Measurements from ENCODE around the gene ZBTB9. TPM values are rescaled to one million over a fixed set of nuclear protein-coding genes. Genes with fewer than 3 reads are reported as not detected.

The ZBTB9 gene
- polyA plus RNA-seq, 10 donors, result 5.4 to 9.2 (median 7.4) TPM

- no peak for DNase-seq
These were observed 22.4 kb upstream of the ZBTB9 start for GRCh38 chr6:33431880-33432541.

GRCh38 chr6:33432546-33432945 lies 21.8 kb upstream of the ZBTB9 start:
- DNase-seq, result no peak

GRCh38 chr6:33433001-33433543 lies 21.3 kb upstream of the ZBTB9 start:
- DNase-seq, result no peak

- DNase-seq, result peak in 2 of 3 donors; percentile 57 to 58
These were observed 20.7 kb upstream of the ZBTB9 start for GRCh38 chr6:33433544-33434191.

GRCh38 chr6:33434961-33435360 lies 19.4 kb upstream of the ZBTB9 start:
- DNase-seq, result no peak

- no peak for DNase-seq
These were observed 16.7 kb upstream of the ZBTB9 start for GRCh38 chr6:33437666-33438065.

GRCh38 chr6:33438978-33439594 lies 15.3 kb upstream of the ZBTB9 start:
- DNase-seq, result no peak

GRCh38 chr6:33439956-33440648 lies 14.3 kb upstream of the ZBTB9 start:
- DNase-seq, result no peak

GRCh38 chr6:33440649-33441309 lies 13.6 kb upstream of the ZBTB9 start:
- DNase-seq, result no peak

- no peak for DNase-seq
These were observed 12.9 kb upstream of the ZBTB9 start for GRCh38 chr6:33441457-33441856.

- DNase-seq, result no peak
These were observed 12.1 kb upstream of the ZBTB9 start for GRCh38 chr6:33442283-33442682.

GRCh38 chr6:33443025-33443424 lies 11.4 kb upstream of the ZBTB9 start:
- DNase-seq, result no peak

GRCh38 chr6:33443619-33444504 lies 10.5 kb upstream of the ZBTB9 start:
- DNase-seq, result no peak

- no peak for DNase-seq
These were observed 9.2 kb upstream of the ZBTB9 start for GRCh38 chr6:33445119-33445603.

GRCh38 chr6:33446356-33446755 lies 8.0 kb upstream of the ZBTB9 start:
- peak in 1 of 3 donors; percentile 0 for DNase-seq

GRCh38 chr6:33450434-33450833 lies 3.9 kb upstream of the ZBTB9 start:
- no peak for DNase-seq

- DNase-seq, result no peak
These were observed 2.8 kb upstream of the ZBTB9 start for GRCh38 chr6:33451606-33452005.

GRCh38 chr6:33452496-33452895 lies 1.9 kb upstream of the ZBTB9 start:
- DNase-seq, result no peak

GRCh38 chr6:33453393-33454008 lies 875 bp upstream of the ZBTB9 start:
- no peak for DNase-seq

- DNase-seq, result no peak
These were observed 675 bp downstream of the ZBTB9 start for GRCh38 chr6:33455051-33455450.

Measured in muscle of back (tissue), 11 donors.